ENCODE results near the gene MYO16. TPM values are rescaled to one million over a fixed set of nuclear protein-coding genes. Genes with fewer than 3 reads are reported as not detected.

The MYO16 gene
- polyA plus RNA-seq, 1 experiment, result not detected

GRCh38 chr13:108968566-108968965, 339.2 kb downstream of the MYO16 start:
- ChIA-PET POLR2A (no interaction called here), CTCF (no interaction called here)
- TF ChIP-seq CTCF (IDR thresholded peaks at IDR 0.05; ENCODE audit: insufficient read depth, low read depth, low read length), result no peak
- H3K4me3 ChIP-seq (ENCODE audit: low read depth, low read length), result no peak overlapping the region
- H3K36me3 ChIP-seq (ENCODE audit: control insufficient read depth, insufficient read depth, low read length), result no peaks in the 10 kb centered on the region
- DNase-seq (ENCODE audit: low read depth), result no peak
- H3K27me3 ChIP-seq (ENCODE audit: control insufficient read depth, insufficient read depth, low read length), result no peaks in the 10 kb centered on the region

- Histone ChIP-seq H3K27me3 (ENCODE audit: control insufficient read depth, insufficient read depth, low read length) (no peaks in the 10 kb centered on the region), H3K4me3 (ENCODE audit: low read depth, low read length) (no peak overlapping the region), H3K36me3 (ENCODE audit: control insufficient read depth, insufficient read depth, low read length) (no peaks in the 10 kb centered on the region)
- ChIA-PET CTCF (no interaction called here), POLR2A (no interaction called here)
- DNase-seq (ENCODE audit: low read depth), result no peak
- no peak for TF ChIP-seq CTCF (IDR thresholded peaks at IDR 0.05; ENCODE audit: insufficient read depth, low read depth, low read length)
Measured at GRCh38 chr13:108974686-108975085, 345.3 kb downstream of the MYO16 start.

GRCh38 chr13:108980237-108980636, 350.8 kb downstream of the MYO16 start:
- H3K27me3 ChIP-seq (ENCODE audit: control insufficient read depth, insufficient read depth, low read length), result no peaks in the 10 kb centered on the region
- H3K36me3 ChIP-seq (ENCODE audit: control insufficient read depth, insufficient read depth, low read length), result no peaks in the 10 kb centered on the region
- ChIA-PET POLR2A (no interaction called here), CTCF (interaction anchor here (0.6 kb wide), 1 partner anchor 634 kb away, joined by 3 read pairs; no protein-coding TSS in a partner anchor)
- TF ChIP-seq CTCF (IDR thresholded peaks at IDR 0.05; ENCODE audit: insufficient read depth, low read depth, low read length), result no peak
- no peak overlapping the region for H3K4me3 ChIP-seq (ENCODE audit: low read depth, low read length)
- no peak for DNase-seq (ENCODE audit: low read depth)

GRCh38 chr13:108981407-108981806, 352.0 kb downstream of the MYO16 start:
- Histone ChIP-seq H3K27me3 (ENCODE audit: control insufficient read depth, insufficient read depth, low read length) (no peaks in the 10 kb centered on the region), H3K36me3 (ENCODE audit: control insufficient read depth, insufficient read depth, low read length) (no peaks in the 10 kb centered on the region), H3K4me3 (ENCODE audit: low read depth, low read length) (no peak overlapping the region)
- ChIA-PET CTCF (interaction anchor here (1.6 kb wide), 1 partner anchor 20 kb away, joined by 4 read pairs; no protein-coding TSS in a partner anchor), POLR2A (no interaction called here)
- no peak for TF ChIP-seq CTCF (IDR thresholded peaks at IDR 0.05; ENCODE audit: insufficient read depth, low read depth, low read length)
- no peak for DNase-seq (ENCODE audit: low read depth)

GRCh38 chr13:108983273-108983672, 353.9 kb downstream of the MYO16 start:
- ChIA-PET POLR2A (no interaction called here), CTCF (no interaction called here)
- no peaks in the 10 kb centered on the region for H3K36me3 ChIP-seq (ENCODE audit: control insufficient read depth, insufficient read depth, low read length)
- H3K27me3 ChIP-seq (ENCODE audit: control insufficient read depth, insufficient read depth, low read length), result no peaks in the 10 kb centered on the region
- H3K4me3 ChIP-seq (ENCODE audit: low read depth, low read length), result no peak overlapping the region
- no peak for DNase-seq (ENCODE audit: low read depth)
- TF ChIP-seq CTCF (IDR thresholded peaks at IDR 0.05; ENCODE audit: insufficient read depth, low read depth, low read length), result no peak

Measured in BJ (cell line).